ENCODE measurements around the gene SHF. TPM values are rescaled to one million over a fixed set of nuclear protein-coding genes. Genes with fewer than 3 reads are reported as not detected.

The SHF gene
- polyA plus RNA-seq, 3 donors = 0.58 to 0.70 (median 0.67) TPM

DNA sequence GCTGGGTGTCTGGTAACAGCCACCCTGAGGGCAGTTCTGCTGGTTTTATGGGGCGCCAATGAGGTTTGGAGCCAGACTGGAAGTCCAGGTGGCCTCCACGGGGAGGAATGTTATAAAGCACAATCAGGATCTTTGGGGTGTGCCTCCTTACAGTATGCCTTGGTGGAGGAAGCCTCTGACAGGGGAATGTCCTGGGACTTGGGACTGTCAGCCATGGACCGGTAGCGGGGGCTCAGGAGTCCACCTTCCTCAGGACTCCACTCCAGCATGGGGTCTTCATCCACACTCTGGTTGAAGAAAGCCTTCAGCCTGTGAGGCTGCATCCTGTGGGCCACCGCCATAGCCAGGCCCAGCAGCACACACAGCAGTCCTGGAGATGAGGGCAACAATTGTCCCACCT is 68.8 kb downstream of the SHF start:
- Histone ChIP-seq H3K9ac (ENCODE audit: insufficient read depth, low read length, poor library complexity, severe bottlenecking) (no peak overlapping the region), H3K9me3 (replicated peaks in 1 of 2; ENCODE audit: control insufficient read depth in 1 of 2, insufficient read depth in 1 of 2, low read length in 2 of 2) (peaks cover 5 to 35% of the 10 kb centered on the region in 2 donors), H3K4me2 (replicated peaks; ENCODE audit: extremely low read depth, low read length, poor library complexity, severe bottlenecking) (no peak overlapping the region), H3K27me3 (ENCODE audit: control insufficient read depth in 2 of 2, insufficient read depth in 2 of 2, low read length in 2 of 2) (peaks cover 38 to 46% of the 10 kb centered on the region in 2 donors), H2AFZ (ENCODE audit: insufficient read depth, low read depth, low read length, poor library complexity, severe bottlenecking) (no peak overlapping the region), H3K4me3 (replicated peaks in 1 of 3; ENCODE audit: low read depth in 2 of 3, low read length in 3 of 3) (no peak overlapping the region), H3K4me1 (ENCODE audit: control insufficient read depth in 1 of 2, insufficient read depth in 2 of 2, low read length in 2 of 2) (peaks cover 14 to 31% of the 10 kb centered on the region in 2 donors), H3K27ac (ENCODE audit: low read depth in 1 of 2, low read length in 2 of 2) (no peak overlapping the region), H3K36me3 (replicated peaks in 1 of 2; ENCODE audit: control insufficient read depth in 1 of 2, insufficient read depth in 2 of 2, low read length in 2 of 2) (no peaks in the 10 kb centered on the region), H4K20me1 (ENCODE audit: insufficient read depth, low read length) (no peaks in the 10 kb centered on the region), H3K79me2 (ENCODE audit: insufficient read depth, low read length) (no peaks in the 10 kb centered on the region)
- H3K4me3 Mint-ChIP-seq = no peak overlapping the region
- peak overlapping the region in 1 of 7 donors; percentile 5 for H3K27ac Mint-ChIP-seq
- H3K4me1 Mint-ChIP-seq = peaks cover 32% of the 10 kb centered on the region
- peaks cover 0 to 13% (median 9%) of the 10 kb centered on the region in 7 donors for H3K9me3 Mint-ChIP-seq
- peaks cover 0 to 9% of the 10 kb centered on the region in 2 donors for H3K36me3 Mint-ChIP-seq
- intact Hi-C loops (cut with micrococcal nuclease) = no loop called here
- peaks cover 42 to 62% (median 56%) of the 10 kb centered on the region in 3 donors for H3K27me3 Mint-ChIP-seq (ENCODE audit: low read depth in 3 of 3)
- WGBS (ENCODE audit: insufficient coverage) = 100% methylated on average over 3 of the region's 5 CpGs
- DNase-seq = no peak
- TF ChIP-seq, protein P1, sequence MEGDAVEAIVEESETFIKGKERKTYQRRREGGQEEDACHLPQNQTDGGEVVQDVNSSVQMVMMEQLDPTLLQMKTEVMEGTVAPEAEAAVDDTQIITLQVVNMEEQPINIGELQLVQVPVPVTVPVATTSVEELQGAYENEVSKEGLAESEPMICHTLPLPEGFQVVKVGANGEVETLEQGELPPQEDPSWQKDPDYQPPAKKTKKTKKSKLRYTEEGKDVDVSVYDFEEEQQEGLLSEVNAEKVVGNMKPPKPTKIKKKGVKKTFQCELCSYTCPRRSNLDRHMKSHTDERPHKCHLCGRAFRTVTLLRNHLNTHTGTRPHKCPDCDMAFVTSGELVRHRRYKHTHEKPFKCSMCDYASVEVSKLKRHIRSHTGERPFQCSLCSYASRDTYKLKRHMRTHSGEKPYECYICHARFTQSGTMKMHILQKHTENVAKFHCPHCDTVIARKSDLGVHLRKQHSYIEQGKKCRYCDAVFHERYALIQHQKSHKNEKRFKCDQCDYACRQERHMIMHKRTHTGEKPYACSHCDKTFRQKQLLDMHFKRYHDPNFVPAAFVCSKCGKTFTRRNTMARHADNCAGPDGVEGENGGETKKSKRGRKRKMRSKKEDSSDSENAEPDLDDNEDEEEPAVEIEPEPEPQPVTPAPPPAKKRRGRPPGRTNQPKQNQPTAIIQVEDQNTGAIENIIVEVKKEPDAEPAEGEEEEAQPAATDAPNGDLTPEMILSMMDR (IDR thresholded peaks at IDR 0.05) = no peak

DNA sequence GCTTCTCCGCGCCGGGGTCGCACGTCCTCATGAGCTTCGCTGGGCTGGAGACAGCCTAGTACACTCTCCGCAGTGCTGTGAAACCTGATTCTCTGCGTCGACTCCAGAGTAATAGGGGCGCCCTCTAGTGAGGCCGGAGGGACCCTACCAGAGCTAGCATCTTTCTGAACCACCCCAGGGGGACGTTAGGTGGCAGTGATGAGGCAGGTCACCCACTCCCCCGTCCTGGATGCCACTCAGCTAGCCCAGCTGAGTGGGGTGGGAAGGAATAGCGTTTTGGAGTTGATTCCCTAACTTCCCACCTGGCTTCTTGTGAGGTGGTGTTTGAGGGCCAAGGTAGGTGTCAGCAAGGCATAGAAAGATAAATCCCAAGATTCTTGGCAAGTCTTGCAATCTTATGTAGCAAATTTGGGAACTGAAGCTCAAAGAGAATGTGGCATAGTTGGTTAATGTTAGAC is 69.6 kb downstream of the SHF start:
- no peak overlapping the region for H3K27ac ChIP-seq (ENCODE audit: low read depth in 1 of 2, low read length in 2 of 2)
- H4K20me1 ChIP-seq (ENCODE audit: insufficient read depth, low read length) = no peaks in the 10 kb centered on the region
- Mint-ChIP-seq H3K36me3 (peaks cover 0 to 10% of the 10 kb centered on the region in 2 donors), H3K4me1 (peaks cover 39% of the 10 kb centered on the region), H3K27me3 (ENCODE audit: low read depth in 3 of 3) (peaks cover 51 to 70% (median 60%) of the 10 kb centered on the region in 3 donors), H3K4me3 (peak overlapping the region; percentile 68 to 94), H3K9me3 (peaks cover 0 to 17% (median 9%) of the 10 kb centered on the region in 7 donors), H3K27ac (peak overlapping the region in 2 of 7 donors; percentile 11 to 35)
- no peak overlapping the region for H3K9ac ChIP-seq (ENCODE audit: insufficient read depth, low read length, poor library complexity, severe bottlenecking)
- 0% methylated on average over 10 of the region's 14 CpGs for WGBS (ENCODE audit: insufficient coverage)
- no peaks in the 10 kb centered on the region for H3K79me2 ChIP-seq (ENCODE audit: insufficient read depth, low read length)
- peak overlapping the region; percentile 53 for H2AFZ ChIP-seq (ENCODE audit: insufficient read depth, low read depth, low read length, poor library complexity, severe bottlenecking)
- TF ChIP-seq, protein P1 (IDR thresholded peaks at IDR 0.05) = peak; percentile 100
- H3K27me3 ChIP-seq (ENCODE audit: control insufficient read depth in 2 of 2, insufficient read depth in 2 of 2, low read length in 2 of 2) = peaks cover 43 to 49% of the 10 kb centered on the region in 2 donors
- H3K36me3 ChIP-seq (replicated peaks in 1 of 2; ENCODE audit: control insufficient read depth in 1 of 2, insufficient read depth in 2 of 2, low read length in 2 of 2) = no peaks in the 10 kb centered on the region
- H3K4me2 ChIP-seq (replicated peaks; ENCODE audit: extremely low read depth, low read length, poor library complexity, severe bottlenecking) = peak overlapping the region; percentile 67
- H3K4me1 ChIP-seq (ENCODE audit: control insufficient read depth in 1 of 2, insufficient read depth in 2 of 2, low read length in 2 of 2) = peaks cover 15 to 34% of the 10 kb centered on the region in 2 donors
- peaks cover 5 to 44% of the 10 kb centered on the region in 2 donors for H3K9me3 ChIP-seq (replicated peaks in 1 of 2; ENCODE audit: control insufficient read depth in 1 of 2, insufficient read depth in 1 of 2, low read length in 2 of 2)
- H3K4me3 ChIP-seq (replicated peaks in 1 of 3; ENCODE audit: low read depth in 2 of 3, low read length in 3 of 3) = peak overlapping the region in 1 of 3 experiments; percentile 54
- DNase-seq = peak; percentile 74 to 82 (median 79)
- intact Hi-C loops (cut with micrococcal nuclease) = no loop called here
